ENCODE results near the gene NAXD.
"Not testable (repeated sequence)": the region's sequence is repeated elsewhere in the genome, so short reads cannot be mapped to it uniquely, and the experiment has no call there.

NAXD gene

GRCh38 chr13:110645750-110646149 lies 30.4 kb downstream of the NAXD start:
- DNase-seq: no peak

DNA sequence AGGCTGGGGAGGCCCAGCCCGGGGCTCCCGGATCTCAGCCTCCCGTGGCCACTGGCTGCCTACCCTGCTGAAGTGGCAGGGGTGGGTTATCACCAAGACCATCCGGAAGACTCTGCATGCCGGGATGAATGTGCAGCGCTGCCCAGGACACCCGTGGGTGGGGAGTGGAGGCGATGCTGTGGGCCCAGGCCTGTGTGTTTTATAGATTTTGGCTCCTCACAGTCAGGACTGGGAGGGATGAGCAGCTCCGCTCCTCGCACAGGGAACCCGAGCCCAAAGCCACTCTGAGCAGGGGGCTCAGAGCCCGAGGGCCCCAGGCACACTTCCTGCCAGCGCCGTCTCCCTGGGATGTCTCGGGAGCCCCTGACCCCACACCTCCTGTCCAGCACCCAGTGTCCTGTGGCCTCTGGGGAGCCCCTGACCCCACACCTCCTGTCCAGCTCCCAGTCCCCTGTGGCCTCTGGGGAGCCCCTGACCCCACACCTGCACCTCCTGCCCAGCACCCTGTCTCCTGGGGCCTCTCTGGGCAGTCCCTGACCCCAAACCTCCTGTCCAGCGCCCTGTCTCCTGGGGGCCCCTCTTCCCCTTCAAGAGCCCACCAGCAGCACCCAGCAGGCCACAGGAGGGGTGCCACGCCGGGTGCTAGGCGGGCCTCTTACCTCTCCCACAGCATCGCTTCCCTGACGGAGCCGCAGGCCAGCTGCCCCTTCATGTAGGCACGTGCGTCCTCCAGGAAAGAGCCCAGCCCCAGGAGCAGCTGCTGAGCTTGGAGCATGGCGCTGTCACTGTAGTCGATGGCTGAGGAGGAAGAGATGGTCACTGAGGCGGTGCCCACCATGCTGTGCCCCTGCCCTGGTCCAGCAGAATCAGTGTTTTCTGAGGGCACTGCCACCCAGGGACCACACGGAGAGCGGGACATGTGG lies 31.4 kb downstream of the NAXD start:
- no peak for DNase-seq

- no peak for DNase-seq
Observed at GRCh38 chr13:110647365-110647737, 32.0 kb downstream of the NAXD start.

DNA sequence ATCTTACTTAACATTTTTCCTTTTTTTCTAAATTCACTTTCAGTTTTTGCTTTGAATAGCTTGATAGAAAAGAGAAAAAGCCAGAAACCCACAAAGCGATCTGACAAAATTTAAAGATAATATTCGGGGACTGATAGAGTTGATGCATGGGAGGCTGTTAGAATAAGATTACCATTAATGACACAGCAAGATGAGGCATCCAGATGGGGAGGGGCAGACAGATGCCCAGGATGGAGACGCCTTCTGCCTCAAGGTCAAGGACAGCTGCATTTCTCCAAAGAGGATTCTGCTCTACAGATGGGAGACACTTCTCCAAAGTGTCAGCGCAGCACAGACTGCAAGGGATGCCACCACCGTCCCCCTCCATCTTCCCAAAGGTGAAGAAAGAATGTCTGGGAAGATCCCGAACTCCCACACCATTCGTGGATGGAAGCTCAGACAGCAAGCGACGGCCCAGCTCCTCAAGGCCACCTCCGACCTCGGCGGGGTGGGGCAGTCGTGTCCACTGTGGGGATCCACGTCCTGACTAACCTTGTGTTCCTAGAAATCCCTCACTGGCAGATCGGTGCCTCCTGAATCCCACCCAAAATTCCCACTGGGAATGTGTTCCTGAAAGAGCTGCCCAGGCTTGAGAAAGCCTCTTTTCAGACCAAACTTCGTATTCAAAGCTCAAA lies 32.9 kb downstream of the NAXD start:
- no peak for DNase-seq

- DNase-seq: peak; percentile 49
Observed at GRCh38 chr13:110648848-110649421, 33.6 kb downstream of the NAXD start.

GRCh38 chr13:110649551-110649950 lies 34.2 kb downstream of the NAXD start:
- DNase-seq: no peak

DNA sequence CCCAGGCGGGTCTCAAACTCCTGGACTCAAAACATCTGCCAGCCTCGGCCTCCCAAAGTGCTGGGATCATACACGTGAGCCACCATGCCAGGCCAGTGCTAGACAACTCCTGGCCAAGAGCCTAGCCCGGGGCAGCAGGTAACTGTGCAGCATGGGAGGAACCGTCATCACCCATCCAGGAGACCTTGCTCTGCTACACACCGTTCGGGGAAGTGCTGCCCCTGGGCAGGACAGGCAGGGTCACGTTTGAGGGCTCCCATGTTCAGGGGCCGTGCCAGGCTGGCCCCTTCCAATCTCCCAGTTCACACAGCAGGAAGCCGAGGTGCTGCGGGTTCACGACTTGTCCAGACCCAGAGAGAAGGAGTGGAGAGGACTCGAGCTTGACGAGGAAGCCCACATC lies 35.1 kb downstream of the NAXD start:
- DNase-seq: no peak

GRCh38 chr13:110651271-110651670 lies 35.9 kb downstream of the NAXD start:
- no peak for DNase-seq

GRCh38 chr13:110651726-110652230 lies 36.4 kb downstream of the NAXD start:
- DNase-seq: no peak

GRCh38 chr13:110652231-110652730 lies 36.9 kb downstream of the NAXD start:
- no peak for DNase-seq

- DNase-seq: no peak
Observed at GRCh38 chr13:110652764-110653163, 37.4 kb downstream of the NAXD start.

DNA sequence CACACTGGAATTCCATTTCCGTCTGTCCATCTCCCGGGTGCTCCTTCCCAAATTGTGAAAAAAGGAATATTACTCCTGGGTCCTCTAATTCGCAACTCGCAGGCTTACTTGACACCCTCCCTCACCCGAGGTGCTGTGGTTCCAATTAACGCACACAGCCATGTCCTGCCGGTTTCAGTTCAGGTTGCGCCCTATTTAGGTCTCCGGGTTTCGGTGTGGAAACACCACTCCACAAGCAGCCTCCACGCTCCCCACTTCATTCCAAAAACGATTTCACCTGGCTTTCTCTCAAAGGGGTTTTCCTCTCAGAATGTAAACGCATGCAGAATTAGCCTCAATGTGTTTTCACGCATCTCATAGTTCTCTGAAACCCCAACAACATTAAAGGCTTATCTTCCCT lies 37.9 kb downstream of the NAXD start:
- DNase-seq: no peak

- no peak for DNase-seq
Observed at GRCh38 chr13:110653851-110654250, 38.5 kb downstream of the NAXD start.

DNA sequence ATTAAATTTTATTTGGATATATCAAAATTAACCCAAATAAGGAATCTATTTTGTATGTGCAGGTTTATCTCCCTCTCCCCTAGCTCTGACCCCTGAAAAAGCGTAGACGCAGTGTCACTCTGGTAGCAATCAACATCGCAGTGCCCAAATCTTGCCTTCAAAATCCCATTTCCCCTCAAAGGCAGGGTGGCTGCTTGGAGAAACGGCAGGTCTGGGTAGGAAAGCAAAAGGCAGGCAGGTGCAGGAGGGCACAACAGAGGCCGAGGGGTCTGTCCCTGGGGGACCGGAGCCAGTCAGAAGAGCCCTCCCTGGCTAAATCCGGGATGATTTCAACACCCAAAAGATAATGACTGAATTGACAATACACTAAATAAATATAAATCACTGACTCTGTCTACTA lies 41.9 kb downstream of the NAXD start:
- DNase-seq: no peak

GRCh38 chr13:110658218-110658911 lies 43.0 kb downstream of the NAXD start:
- not testable (repeated sequence) for DNase-seq

- DNase-seq: no peak
Observed at GRCh38 chr13:110661256-110661655, 45.9 kb downstream of the NAXD start.

- no peak for DNase-seq
Observed at GRCh38 chr13:110662091-110662490, 46.7 kb downstream of the NAXD start.

GRCh38 chr13:110662777-110663443 lies 47.6 kb downstream of the NAXD start:
- DNase-seq: no peak

DNA sequence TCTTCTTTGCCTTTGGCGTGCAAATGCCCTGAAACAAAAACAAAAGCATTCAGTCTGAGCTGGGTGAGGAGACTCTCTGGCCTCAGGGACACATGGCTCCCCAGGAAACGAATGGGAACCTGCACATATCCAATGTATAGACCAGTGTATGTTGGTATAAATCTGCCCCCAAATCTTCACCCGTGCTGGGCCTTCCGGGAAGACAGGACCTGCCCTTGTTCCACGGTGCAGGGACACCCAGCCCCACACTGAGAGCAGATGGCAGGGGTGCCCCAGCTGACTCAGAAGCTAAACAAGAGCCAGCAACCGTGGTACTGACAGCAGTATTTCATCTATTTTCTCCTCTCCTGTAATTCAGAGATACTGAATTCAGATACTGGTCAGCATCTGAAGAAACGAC lies 48.1 kb downstream of the NAXD start:
- DNase-seq: no peak

- DNase-seq: no peak
Observed at GRCh38 chr13:110664041-110664440, 48.7 kb downstream of the NAXD start.

DNA sequence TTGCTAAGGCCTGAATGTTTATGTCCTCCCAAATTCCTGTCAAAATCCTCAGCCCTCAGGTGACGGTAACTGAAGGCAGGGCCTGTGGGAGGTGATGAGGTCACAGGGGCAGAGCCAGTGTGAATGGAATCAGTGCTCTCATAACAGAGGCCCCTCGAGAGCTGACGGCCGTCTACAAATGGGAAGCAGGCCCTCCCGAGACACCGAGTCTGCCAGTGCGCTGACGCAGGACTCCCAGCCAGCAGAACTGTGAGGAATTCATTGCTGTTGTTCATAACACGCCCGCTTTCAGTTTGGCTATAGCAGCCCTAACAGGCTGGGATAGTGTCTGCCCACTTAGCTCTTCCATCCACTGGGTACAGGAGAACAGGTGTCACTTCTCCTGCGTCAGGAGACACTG lies 49.3 kb downstream of the NAXD start:
- no peak for DNase-seq

Measured in retina (tissue), 1 donor.